Testis (tissue), 3 donors: ENCODE measurements around the gene IL18BP. TPM values are rescaled to one million over a fixed set of nuclear protein-coding genes. Genes with fewer than 3 reads are reported as not detected.
A peak's percentile ranks its signal among the peaks of the same experiment; 100 is the strongest.

Experiments
- DNase-seq: peaks from one replicate; pipeline ENCODE4 v3.0.0-alpha.2; 2019
- H3K27ac ChIP-seq, 2 donors: fragments of 200-600 bp; sonication (generic); one replicate each; pipeline ENCODE4 v1.5.1; 2019
- H3K27me3 ChIP-seq: fragments of 200-600 bp; sonication (generic); one replicate; pipeline ENCODE4 v1.5.1; 2019
- H3K36me3 ChIP-seq: fragments of 200-600 bp; sonication (generic); one replicate; pipeline ENCODE4 v1.5.1; 2017; ENCODE audit warnings: low read depth; ENCODE audit errors: missing control alignments
- H3K4me1 ChIP-seq: fragments of 200-600 bp; sonication (generic); one replicate; pipeline ENCODE4 v1.5.1; 2019
- H3K4me3 ChIP-seq, 2 donors: fragments of 200-600 bp; sonication (generic); one replicate each; pipeline ENCODE4 v1.5.1; 2017 to 2019
- H3K9me3 ChIP-seq: fragments of 200-600 bp; sonication (generic); one replicate; pipeline ENCODE4 v1.5.1; 2017
- POLR2A ChIP-seq: fragments of 450-650 bp; IDR thresholded peaks from one replicate; pipeline ENCODE4 v1.6.1; 2017; ENCODE audit warnings: antibody characterized with exemption, mild to moderate bottlenecking, moderate library complexity
- WGBS, 2 donors: methylation state at CpG; one replicate each; pipeline ENCODE4 v1.1.5; 2018; 5-methylcytosine and 5-hydroxymethylcytosine counted together
- intact Hi-C: fragments of 100-400 bp; cut with DNase I; formaldehyde crosslinking; loops from one replicate; pipeline ENCODE4 v1.15.1; 2023; ENCODE audit warnings: low total_unique reads
- polyA plus RNA-seq: library from polyadenylated mRNA; stranded (reverse); fragments of 350-450 nt; fragmentation: Illumina TruSeq; extraction: RNeasy Lipid Tissue Mini Kit (QIAGEN cat#74804); gene quantifications from one replicate; pipeline ENCODE4 v1.2.3, GENCODE V29; 2014; ENCODE audit warnings: low read depth, low replicate concordance; ENCODE audit not compliant: insufficient read depth
- small RNA-seq, 2 donors: library from RNA; depleted of rRNA; stranded (forward); fragments of <200 nt; gene quantifications; one replicate each; pipeline ENCODE3, GENCODE V24; 2016
- total RNA-seq, 2 donors: library from RNA; depleted of rRNA; stranded (reverse); fragments of >200 nt; gene quantifications; one replicate each; pipeline ENCODE4 v1.2.3, GENCODE V29; 2016
- TF ChIP-seq, protein P1 (sequence below), 3 experiments: fragments of 450-650 bp in 2 of 3; fragments of 200-600 bp in 1 of 3; sonication (generic) in 1 of 3; IDR thresholded peaks; one replicate each; pipeline ENCODE4 v1.5.1; 2016 to 2019; ENCODE audit warnings: antibody characterized with exemption in 3 of 3, mild to moderate bottlenecking in 2 of 3, moderate library complexity in 1 of 3

Gene IL18BP
- total and polyA plus RNA-seq, 3 donors from 2014 or later, result 11.7 to 16.8 (median 13.5) TPM

DNA sequence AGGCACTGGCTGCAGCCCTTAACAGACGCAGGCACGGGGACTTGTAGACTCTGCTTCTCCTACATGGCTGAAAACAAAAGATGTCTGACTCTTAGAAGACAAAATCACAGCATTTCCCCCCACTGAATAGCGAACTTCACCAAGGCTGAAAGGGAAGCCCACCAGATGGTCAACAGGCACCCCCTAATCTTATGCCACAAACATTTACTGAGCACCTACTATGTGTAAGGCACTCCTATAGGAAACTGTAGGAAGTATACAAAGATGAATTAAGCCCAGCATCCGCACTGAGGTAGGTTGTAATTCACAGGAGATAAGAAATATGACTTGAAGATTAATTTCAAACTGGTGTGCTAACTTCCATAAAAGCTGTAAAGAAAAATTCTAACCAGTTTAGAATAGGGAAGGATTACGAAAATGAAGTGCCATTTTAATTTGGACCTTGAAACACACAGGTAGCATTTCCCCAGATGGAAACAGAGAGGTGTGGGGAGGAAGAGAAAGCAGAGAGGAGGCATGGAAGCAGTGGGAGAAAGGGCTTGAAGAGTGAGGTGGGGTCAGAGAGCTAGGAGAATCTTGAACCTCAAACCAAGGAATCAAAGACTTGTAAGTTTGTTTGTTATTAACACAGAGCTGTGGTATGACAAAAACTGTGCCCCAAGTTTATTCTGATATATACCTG is 43.5 kb downstream of the IL18BP start:
- H3K4me3 ChIP-seq, result peak overlapping the region; percentile 67 to 70
- WGBS, 2 donors, result 27 to 51% methylated on average over 3 to 5 of the region's 5 CpGs
- H3K9me3 ChIP-seq, result no peaks in the 10 kb centered on the region
- no peak for DNase-seq
- peak overlapping the region; percentile 97 to 98 for H3K27ac ChIP-seq
- peaks cover 43% of the 10 kb centered on the region for H3K4me1 ChIP-seq
- no peaks in the 10 kb centered on the region for H3K27me3 ChIP-seq
- intact Hi-C loops, result no loop called here
- no peaks in the 10 kb centered on the region for H3K36me3 ChIP-seq
- TF ChIP-seq, protein P1, sequence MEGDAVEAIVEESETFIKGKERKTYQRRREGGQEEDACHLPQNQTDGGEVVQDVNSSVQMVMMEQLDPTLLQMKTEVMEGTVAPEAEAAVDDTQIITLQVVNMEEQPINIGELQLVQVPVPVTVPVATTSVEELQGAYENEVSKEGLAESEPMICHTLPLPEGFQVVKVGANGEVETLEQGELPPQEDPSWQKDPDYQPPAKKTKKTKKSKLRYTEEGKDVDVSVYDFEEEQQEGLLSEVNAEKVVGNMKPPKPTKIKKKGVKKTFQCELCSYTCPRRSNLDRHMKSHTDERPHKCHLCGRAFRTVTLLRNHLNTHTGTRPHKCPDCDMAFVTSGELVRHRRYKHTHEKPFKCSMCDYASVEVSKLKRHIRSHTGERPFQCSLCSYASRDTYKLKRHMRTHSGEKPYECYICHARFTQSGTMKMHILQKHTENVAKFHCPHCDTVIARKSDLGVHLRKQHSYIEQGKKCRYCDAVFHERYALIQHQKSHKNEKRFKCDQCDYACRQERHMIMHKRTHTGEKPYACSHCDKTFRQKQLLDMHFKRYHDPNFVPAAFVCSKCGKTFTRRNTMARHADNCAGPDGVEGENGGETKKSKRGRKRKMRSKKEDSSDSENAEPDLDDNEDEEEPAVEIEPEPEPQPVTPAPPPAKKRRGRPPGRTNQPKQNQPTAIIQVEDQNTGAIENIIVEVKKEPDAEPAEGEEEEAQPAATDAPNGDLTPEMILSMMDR (IDR thresholded peaks at IDR 0.05), result no peak

DNA sequence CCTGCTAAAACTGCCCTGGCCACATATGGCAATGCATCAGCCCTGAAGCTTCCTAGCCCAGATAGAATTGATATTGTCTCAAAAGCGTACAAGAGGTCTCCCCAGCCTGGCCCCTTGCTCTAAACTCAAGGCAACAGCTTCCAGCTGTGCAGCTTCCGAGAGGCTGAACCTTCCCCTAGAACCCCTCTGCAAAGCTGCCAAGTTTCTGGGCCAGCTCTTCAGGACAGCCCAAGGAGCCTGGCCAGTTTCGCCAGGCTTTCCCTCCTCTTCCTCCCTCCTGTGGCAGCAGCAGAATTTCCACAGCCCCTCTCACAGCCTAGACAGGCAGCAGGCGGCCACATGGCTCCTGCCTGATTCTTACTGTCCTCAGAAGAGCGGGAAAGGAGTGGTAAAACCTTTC is 47.1 kb downstream of the IL18BP start:
- Histone ChIP-seq H3K27ac (no peak overlapping the region), H3K36me3 (no peaks in the 10 kb centered on the region), H3K27me3 (no peaks in the 10 kb centered on the region), H3K4me3 (no peak overlapping the region), H3K4me1 (peaks cover 34% of the 10 kb centered on the region), H3K9me3 (no peaks in the 10 kb centered on the region)
- no peak for TF ChIP-seq POLR2A
- TF ChIP-seq, protein P1 (IDR thresholded peaks at IDR 0.05), result no peak
- intact Hi-C loops, result no loop called here
- no peak for DNase-seq
- 81 to 91% methylated on average over 5 of the region's 5 CpGs for WGBS, 2 donors

DNA sequence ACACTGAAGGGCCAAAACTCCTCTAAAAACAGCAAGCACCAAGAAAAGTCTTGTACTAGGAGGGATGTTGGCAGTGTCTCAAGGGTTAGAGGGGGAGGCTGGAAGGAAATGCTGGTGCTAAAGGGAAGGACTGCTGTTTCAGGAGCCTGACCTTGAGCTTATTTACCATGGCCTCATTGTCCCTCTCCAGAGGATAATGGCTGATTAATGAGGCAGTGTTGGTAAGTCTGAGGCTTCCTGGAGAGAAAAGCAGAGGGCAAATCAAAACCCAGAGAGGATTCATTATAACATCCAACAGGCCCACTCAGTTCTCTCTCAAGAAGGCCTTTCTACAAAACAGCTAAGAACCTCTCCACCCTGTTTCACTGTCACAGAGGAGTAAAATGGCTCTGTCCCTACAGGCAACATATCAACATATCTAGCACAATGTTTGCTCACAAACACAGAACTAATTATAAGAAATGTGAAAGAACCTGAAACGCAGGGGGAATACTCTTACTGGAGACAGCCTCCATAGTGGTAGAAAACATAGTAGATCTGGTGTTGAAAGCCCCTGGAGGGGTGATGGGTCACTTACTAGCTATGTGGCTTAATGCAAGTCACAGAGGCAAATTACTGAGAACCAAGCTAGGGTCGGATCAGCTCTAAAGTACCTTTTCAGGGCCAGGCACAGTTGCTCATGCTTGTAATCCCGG is 50.2 kb downstream of the IL18BP start:
- Histone ChIP-seq H3K4me3 (no peak overlapping the region), H3K27me3 (no peaks in the 10 kb centered on the region), H3K9me3 (no peaks in the 10 kb centered on the region), H3K4me1 (peaks cover 18% of the 10 kb centered on the region), H3K27ac (peak overlapping the region; percentile 74 to 77), H3K36me3 (no peaks in the 10 kb centered on the region)
- DNase-seq, result peak; percentile 80
- WGBS, 2 donors, result 71 to 83% methylated on average over 3 of the region's 3 CpGs
- no peak for TF ChIP-seq POLR2A
- TF ChIP-seq, protein P1 (IDR thresholded peaks at IDR 0.05), result no peak
- intact Hi-C loops, result no loop called here

Small RNA genes lying within 50 kb of the gene (small RNA-seq; reads per million reads assigned to genes)
- 0 reads per million in 2 donors for gene RNU6-72P

Other genes starting within 250 kb of the IL18BP start
- not detected for gene DEFB108B, start 165.7 kb upstream of the IL18BP start, total RNA-seq
- not detected for gene DEFB108B, start 165.7 kb upstream of the IL18BP start, polyA plus RNA-seq
- not detected for gene DEFB131B, start 120.5 kb upstream of the IL18BP start, total RNA-seq
- not detected for gene DEFB131B, start 120.5 kb upstream of the IL18BP start, polyA plus RNA-seq
- 10 to 100 TPM in 1 of 2 donors, 1 to 10 TPM in 1; 9.0 to 14.5 TPM for gene XNDC1N, start 70.3 kb upstream of the IL18BP start, total RNA-seq
- gene XNDC1N, start 70.3 kb upstream of the IL18BP start, polyA plus RNA-seq, result 5.0 TPM
- 10 to 100 TPM; 51.7 to 72.5 TPM for gene RNF121, start 69.9 kb upstream of the IL18BP start, total RNA-seq
- 54.4 TPM for gene RNF121, start 69.9 kb upstream of the IL18BP start, polyA plus RNA-seq
- 100 to 1,000 TPM; 452 to 470 TPM for gene NUMA1, start 81.6 kb downstream of the IL18BP start, total RNA-seq
- 186 TPM for gene NUMA1, start 81.6 kb downstream of the IL18BP start, polyA plus RNA-seq
- 10 to 100 TPM; 50.8 to 84.6 TPM for gene LRRC51, start 81.9 kb downstream of the IL18BP start, total RNA-seq
- gene LRRC51, start 81.9 kb downstream of the IL18BP start, polyA plus RNA-seq, result 200 TPM
- gene LAMTOR1, start 104.4 kb downstream of the IL18BP start, total RNA-seq, result 100 to 1,000 TPM in 1 of 2 donors, 10 to 100 TPM in 1; 89.0 to 107 TPM
- 86.9 TPM for gene LAMTOR1, start 104.4 kb downstream of the IL18BP start, polyA plus RNA-seq
- gene TOMT, start 107.0 kb downstream of the IL18BP start, total RNA-seq, result under 1 TPM in 1 of 2 donors, not detected in 1; 0.43 TPM
- gene TOMT, start 107.0 kb downstream of the IL18BP start, polyA plus RNA-seq, result not detected
- gene ANAPC15, start 113.8 kb downstream of the IL18BP start, total RNA-seq, result 10 to 100 TPM; 61.9 to 66.1 TPM
- gene ANAPC15, start 113.8 kb downstream of the IL18BP start, polyA plus RNA-seq, result 103 TPM
- gene FOLR3, start 136.8 kb downstream of the IL18BP start, total RNA-seq, result under 1 TPM in 1 of 2 donors, not detected in 1; 0.55 TPM
- gene FOLR3, start 136.8 kb downstream of the IL18BP start, polyA plus RNA-seq, result 0.79 TPM
- gene FOLR1, start 193.2 kb downstream of the IL18BP start, total RNA-seq, result 1 to 10 TPM in 1 of 2 donors, not detected in 1; 1.2 TPM
- 3.7 TPM for gene FOLR1, start 193.2 kb downstream of the IL18BP start, polyA plus RNA-seq
- 1 to 10 TPM; 1.3 to 8.7 TPM for gene FOLR2, start 217.9 kb downstream of the IL18BP start, total RNA-seq
- 37.3 TPM for gene FOLR2, start 217.9 kb downstream of the IL18BP start, polyA plus RNA-seq
- 100 to 1,000 TPM; 120 to 132 TPM for gene INPPL1, start 225.9 kb downstream of the IL18BP start, total RNA-seq
- 48.1 TPM for gene INPPL1, start 225.9 kb downstream of the IL18BP start, polyA plus RNA-seq
- 1 to 10 TPM; 1.3 to 2.0 TPM for gene PHOX2A, start 245.3 kb downstream of the IL18BP start, total RNA-seq
- gene PHOX2A, start 245.3 kb downstream of the IL18BP start, polyA plus RNA-seq, result 1.6 TPM